Left lung (tissue), 10 donors: ENCODE results near the gene PHB1. TPM values are rescaled to one million over a fixed set of nuclear protein-coding genes. Genes with fewer than 3 reads are reported as not detected.
A peak's percentile ranks its signal among the peaks of the same experiment; 100 is the strongest.

Experiments
- ATAC-seq: fragments of 200-7000 bp; cut with Tn5 transposase; one replicate; pipeline ENCODE4 v1.9.1; 2020; ENCODE audit warnings: moderate library complexity
- DNase-seq, 4 donors: peaks; one replicate each; pipeline ENCODE4 v3.0.0-alpha.2; 2013 to 2020
- H3K27ac ChIP-seq, 2 donors: fragments of 200-600 bp; sonication (generic) in 1 of 2; one replicate each; pipeline versions ENCODE4 v1.5.0 to v1.8.0; 2020 to 2021
- H3K27me3 ChIP-seq, 2 donors: fragments of 200-600 bp; sonication (generic) in 1 of 2; one replicate each; pipeline versions ENCODE4 v1.5.0 to v1.8.0; 2020 to 2021
- H3K36me3 ChIP-seq, 2 donors: fragments of 200-600 bp; sonication (generic) in 1 of 2; one replicate each; pipeline versions ENCODE4 v1.5.0 to v1.8.0; 2020 to 2021
- H3K4me1 ChIP-seq, 2 donors: fragments of 200-600 bp; one replicate each; pipeline ENCODE4 v1.8.0; 2021
- H3K4me3 ChIP-seq, 2 donors: fragments of 200-600 bp; sonication (generic) in 1 of 2; one replicate each; pipeline versions ENCODE4 v1.5.0 to v1.8.0; 2020 to 2021; ENCODE audit warnings: mild to moderate bottlenecking in 1 of 2
- H3K9me3 ChIP-seq, 2 donors: fragments of 200-600 bp; sonication (generic) in 1 of 2; one replicate each; pipeline versions ENCODE4 v1.5.0 to v1.8.0; 2020 to 2021
- intact Hi-C, 2 donors: fragments of 100-400 bp; cut with DNase I; formaldehyde crosslinking; loops; one replicate each; pipeline versions ENCODE4 v1.11.2 to v1.14.2; 2022
- polyA plus RNA-seq, 6 donors: library from polyadenylated mRNA; unstranded; fragments of 120-200 nt; gene quantifications; one replicate each; pipeline ENCODE4 v1.2.1, GENCODE V29; 2013; ENCODE audit not compliant: insufficient read length in 6 of 6
- total RNA-seq, 2 donors: library from RNA; stranded (reverse); fragmentation: NEBNext Ultra II Directional; extraction: Animal tissue kit (Norgen Biotek cat#: 25700); gene quantifications; one replicate each; pipeline ENCODE4 v1.2.1, GENCODE V29; 2021
- TF ChIP-seq, protein P1 (sequence below), 2 donors: fragments of 200-600 bp; sonication (generic) in 1 of 2; IDR thresholded peaks; one replicate each; pipeline versions ENCODE4 v1.5.0 to v1.8.0; 2021; ENCODE audit warnings: antibody characterized with exemption in 2 of 2
- donor health status: DM: no; HTN: yes; CAD: no.
- donor health status: DM: no; HTN: no; CAD: no.

The PHB1 gene
- total and polyA plus RNA-seq, 8 donors = 146 to 173 (median 162) TPM

DNA sequence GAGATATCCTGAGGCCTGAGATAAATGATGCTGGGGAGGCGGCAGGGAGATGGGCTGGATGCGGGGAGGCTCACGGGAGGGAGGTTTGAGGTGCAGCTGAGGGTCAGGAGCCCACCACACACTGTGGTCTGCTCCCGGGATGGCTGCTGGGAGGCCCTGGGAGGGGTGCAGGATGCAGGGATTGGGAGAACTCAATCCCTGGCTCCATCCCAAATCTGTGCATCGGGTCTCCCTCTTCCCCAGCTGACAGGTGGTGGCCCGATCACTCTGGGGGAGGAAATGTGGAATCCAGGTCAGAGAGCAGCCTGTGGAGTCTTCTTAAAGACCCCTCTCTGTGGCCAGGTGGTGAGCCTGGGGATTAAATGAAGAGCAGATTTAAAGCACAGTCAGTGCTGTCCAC lies 12.0 kb downstream of the PHB1 start:
- no peaks in the 10 kb centered on the region for H3K9me3 ChIP-seq
- intact Hi-C loops = no loop called here
- H3K4me1 ChIP-seq = peaks cover 0 to 25% of the 10 kb centered on the region in 2 donors
- ATAC-seq (no peak), DNase-seq (peak in 1 of 4 donors; percentile 16)
- TF ChIP-seq, protein P1, sequence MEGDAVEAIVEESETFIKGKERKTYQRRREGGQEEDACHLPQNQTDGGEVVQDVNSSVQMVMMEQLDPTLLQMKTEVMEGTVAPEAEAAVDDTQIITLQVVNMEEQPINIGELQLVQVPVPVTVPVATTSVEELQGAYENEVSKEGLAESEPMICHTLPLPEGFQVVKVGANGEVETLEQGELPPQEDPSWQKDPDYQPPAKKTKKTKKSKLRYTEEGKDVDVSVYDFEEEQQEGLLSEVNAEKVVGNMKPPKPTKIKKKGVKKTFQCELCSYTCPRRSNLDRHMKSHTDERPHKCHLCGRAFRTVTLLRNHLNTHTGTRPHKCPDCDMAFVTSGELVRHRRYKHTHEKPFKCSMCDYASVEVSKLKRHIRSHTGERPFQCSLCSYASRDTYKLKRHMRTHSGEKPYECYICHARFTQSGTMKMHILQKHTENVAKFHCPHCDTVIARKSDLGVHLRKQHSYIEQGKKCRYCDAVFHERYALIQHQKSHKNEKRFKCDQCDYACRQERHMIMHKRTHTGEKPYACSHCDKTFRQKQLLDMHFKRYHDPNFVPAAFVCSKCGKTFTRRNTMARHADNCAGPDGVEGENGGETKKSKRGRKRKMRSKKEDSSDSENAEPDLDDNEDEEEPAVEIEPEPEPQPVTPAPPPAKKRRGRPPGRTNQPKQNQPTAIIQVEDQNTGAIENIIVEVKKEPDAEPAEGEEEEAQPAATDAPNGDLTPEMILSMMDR (IDR thresholded peaks at IDR 0.05) = no peak
- H3K27me3 ChIP-seq = no peaks in the 10 kb centered on the region
- no peak overlapping the region for H3K4me3 ChIP-seq
- no peak overlapping the region for H3K27ac ChIP-seq
- H3K36me3 ChIP-seq = peaks cover 0 to 50% of the 10 kb centered on the region in 2 donors

DNA sequence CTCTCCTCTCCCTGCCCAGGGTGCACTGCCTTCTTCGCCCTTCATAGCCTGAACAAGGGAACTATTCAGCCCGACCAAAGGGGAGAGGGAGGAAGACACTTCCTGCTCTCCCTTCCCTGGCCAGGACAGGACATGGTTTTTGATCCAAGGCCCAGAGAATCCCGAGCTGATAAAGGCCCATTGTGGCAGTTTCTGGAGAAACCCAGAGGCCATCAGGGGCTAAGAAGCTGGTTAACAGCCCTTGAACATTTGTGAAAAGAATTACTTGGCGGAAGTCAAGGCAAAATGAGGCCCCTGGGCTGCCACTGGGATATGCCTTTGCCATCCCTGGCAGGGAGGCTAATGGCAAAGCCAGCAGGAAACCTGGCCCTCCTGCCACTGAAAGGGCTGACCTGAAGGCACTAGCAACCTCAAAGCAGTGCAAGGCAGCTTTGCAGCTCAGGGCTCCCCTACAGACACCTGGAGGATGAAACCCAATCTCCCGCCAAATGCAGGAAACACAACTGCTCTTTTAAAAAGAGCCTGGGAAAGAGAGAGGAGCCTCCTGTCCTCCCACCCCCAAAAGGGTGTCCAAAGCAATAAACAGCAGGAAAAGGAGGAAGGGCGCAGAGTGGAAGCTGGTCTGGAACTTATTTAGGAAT lies 12.6 kb downstream of the PHB1 start:
- intact Hi-C loops = no loop called here
- no peak for ATAC-seq
- Histone ChIP-seq H3K27ac (no peak overlapping the region), H3K4me1 (peaks cover 0 to 27% of the 10 kb centered on the region in 2 donors), H3K4me3 (no peak overlapping the region), H3K9me3 (no peaks in the 10 kb centered on the region), H3K27me3 (no peaks in the 10 kb centered on the region), H3K36me3 (peaks cover 0 to 44% of the 10 kb centered on the region in 2 donors)
- no peak for DNase-seq
- TF ChIP-seq, protein P1 (IDR thresholded peaks at IDR 0.05) = no peak

DNA sequence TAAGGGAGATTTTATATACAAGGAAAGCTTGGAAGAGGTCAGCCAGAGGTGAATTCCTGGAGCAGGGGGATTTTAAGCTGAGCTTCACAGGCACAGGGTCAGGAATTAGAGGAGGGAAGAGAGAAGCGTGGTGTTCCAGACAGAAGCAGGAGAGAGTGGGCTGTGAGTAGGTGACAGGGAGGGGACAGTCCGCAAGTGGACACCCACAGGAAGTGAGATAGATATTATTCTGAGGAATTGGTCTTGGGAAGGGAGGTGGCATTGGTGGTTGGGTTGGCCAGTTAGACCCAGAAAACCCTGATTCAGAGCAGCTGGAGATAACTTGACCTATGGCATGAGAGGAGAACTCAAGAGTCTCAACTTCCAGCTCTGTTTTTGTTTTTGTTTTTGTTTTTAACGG lies 14.7 kb downstream of the PHB1 start:
- DNase-seq (no peak), ATAC-seq (no peak)
- TF ChIP-seq, protein P1 (IDR thresholded peaks at IDR 0.05) = no peak
- no peak overlapping the region for H3K27ac ChIP-seq
- no peaks in the 10 kb centered on the region for H3K9me3 ChIP-seq
- H3K36me3 ChIP-seq = peaks cover 0 to 23% of the 10 kb centered on the region in 2 donors
- H3K4me1 ChIP-seq = peaks cover 0 to 28% of the 10 kb centered on the region in 2 donors
- intact Hi-C loops = loop anchor here in 1 of 2 donors (2.0 kb wide), 1 partner anchor 85 kb away; no protein-coding TSS in a partner anchor
- no peaks in the 10 kb centered on the region for H3K27me3 ChIP-seq
- H3K4me3 ChIP-seq = no peak overlapping the region

DNA sequence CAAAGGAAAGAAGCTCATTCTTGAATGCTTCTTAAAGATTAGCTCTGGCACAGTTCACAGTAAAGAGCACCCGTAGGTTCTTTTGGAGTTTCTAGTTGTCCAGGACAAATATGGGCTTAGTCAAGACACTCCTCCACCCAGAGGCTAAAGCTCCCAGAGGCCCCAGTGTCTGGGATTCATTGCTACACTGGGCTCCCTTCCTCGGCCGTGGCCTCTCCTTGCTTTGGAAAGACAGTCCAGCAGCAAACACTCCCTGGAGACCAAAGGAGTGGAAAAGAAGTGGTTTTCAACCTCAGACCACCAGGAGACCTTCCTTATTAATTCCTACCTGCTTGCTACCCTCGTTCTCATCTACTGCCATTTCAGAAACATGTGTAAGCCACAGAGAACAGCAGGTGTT lies 17.1 kb downstream of the PHB1 start:
- no peak for ATAC-seq
- TF ChIP-seq, protein P1 (IDR thresholded peaks at IDR 0.05) = no peak
- Histone ChIP-seq H3K36me3 (peaks cover 0 to 1% of the 10 kb centered on the region in 2 donors), H3K27ac (no peak overlapping the region), H3K4me1 (peaks cover 0 to 31% of the 10 kb centered on the region in 2 donors), H3K27me3 (no peaks in the 10 kb centered on the region), H3K9me3 (no peaks in the 10 kb centered on the region), H3K4me3 (no peak overlapping the region)
- intact Hi-C loops = no loop called here
- no peak for DNase-seq

DNA sequence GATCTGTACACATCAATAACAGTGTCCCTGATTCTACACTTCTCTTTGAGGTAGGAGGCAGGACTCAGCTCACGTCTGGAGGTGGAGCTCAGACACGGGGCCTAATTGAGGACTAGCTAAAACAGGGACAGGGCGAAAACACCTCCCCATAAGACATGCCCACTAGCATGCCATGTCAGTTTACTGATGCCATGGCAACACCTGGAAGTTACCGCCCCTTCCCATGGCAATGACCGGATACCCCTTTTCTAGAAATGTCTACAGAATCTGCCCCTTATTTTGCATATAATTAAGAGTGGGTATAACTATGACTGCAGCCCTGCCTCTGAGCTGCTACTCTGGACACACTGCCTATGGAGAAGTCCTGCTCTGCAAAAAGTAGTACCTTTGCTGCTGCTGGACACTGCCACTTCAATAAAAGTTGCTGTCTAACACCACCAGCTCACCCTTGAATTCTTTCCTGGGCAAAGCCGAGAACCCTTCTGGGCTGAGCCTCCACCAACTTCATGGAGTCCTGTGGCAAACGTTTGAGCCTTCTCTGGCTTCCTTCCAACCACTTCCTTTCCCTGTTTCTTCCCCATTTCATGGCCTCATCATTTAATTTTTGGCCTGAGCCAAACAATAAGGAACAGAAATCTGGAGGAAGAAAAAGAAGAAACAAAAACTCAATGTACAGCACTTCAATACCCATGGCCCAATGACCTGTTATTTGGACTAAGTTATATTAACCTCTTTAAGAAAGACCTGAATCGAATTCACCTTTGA lies 21.0 kb downstream of the PHB1 start:
- no peak overlapping the region for H3K4me3 ChIP-seq
- H3K36me3 ChIP-seq = no peaks in the 10 kb centered on the region
- no peak for ATAC-seq
- H3K27ac ChIP-seq = peak overlapping the region in 1 of 2 donors; percentile 35
- H3K9me3 ChIP-seq = no peaks in the 10 kb centered on the region
- H3K4me1 ChIP-seq = peaks cover 0 to 56% of the 10 kb centered on the region in 2 donors
- intact Hi-C loops = no loop called here
- H3K27me3 ChIP-seq = no peaks in the 10 kb centered on the region
- TF ChIP-seq, protein P1 (IDR thresholded peaks at IDR 0.05) = no peak
- DNase-seq = no peak
